Measurements from ENCODE around the gene GDPD5.

DNA sequence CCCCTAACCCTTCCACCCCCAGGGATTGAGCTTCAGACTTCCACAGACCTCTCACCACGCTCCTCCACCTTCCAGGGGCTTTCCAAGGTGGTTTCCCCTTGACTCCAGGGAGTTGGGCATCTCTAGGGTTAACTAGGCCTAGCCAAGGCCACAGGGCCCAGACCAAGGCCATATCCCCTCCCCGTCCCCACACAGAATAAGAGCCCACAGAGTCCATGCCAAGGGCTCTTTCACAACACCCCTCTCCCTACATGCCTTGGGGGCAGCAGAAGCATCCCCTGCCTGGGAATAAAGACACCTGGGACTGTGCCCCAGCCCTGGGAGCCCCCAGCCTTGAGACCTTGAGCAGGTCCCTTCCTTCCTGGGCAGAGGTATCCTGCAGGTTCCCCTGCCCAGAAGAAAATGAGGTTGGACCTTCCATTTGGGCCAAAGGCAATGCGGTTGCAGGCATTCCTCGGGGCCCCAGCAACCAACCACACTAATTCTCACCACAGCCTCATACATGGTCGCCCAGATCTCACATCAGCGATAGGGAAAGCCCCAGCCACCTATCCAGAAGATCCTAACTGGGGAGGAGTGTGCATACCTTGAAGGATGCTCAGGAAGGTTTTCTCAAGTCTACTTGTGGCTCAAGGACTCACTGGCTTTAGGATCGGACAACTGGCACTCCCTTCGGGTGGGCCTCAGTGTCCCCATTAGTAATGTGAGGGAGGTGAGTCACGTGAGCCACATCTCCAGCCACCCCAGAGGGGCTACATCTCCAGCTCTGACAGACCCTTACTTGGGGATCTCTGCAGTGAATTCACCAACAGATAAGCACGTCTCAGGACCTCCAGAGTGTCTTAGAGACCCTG lies 1.7 kb downstream of the GDPD5 start:
- TF ChIP-seq NPAS2 (CRISPR knock-in tag; IDR thresholded peaks at IDR 0.05; ENCODE audit: borderline replicate concordance): no peak
- TF ChIP-seq RCOR1 (IDR thresholded peaks at IDR 0.05; ENCODE audit: low read depth, low read length): no peak
- TF ChIP-seq, protein P1, sequence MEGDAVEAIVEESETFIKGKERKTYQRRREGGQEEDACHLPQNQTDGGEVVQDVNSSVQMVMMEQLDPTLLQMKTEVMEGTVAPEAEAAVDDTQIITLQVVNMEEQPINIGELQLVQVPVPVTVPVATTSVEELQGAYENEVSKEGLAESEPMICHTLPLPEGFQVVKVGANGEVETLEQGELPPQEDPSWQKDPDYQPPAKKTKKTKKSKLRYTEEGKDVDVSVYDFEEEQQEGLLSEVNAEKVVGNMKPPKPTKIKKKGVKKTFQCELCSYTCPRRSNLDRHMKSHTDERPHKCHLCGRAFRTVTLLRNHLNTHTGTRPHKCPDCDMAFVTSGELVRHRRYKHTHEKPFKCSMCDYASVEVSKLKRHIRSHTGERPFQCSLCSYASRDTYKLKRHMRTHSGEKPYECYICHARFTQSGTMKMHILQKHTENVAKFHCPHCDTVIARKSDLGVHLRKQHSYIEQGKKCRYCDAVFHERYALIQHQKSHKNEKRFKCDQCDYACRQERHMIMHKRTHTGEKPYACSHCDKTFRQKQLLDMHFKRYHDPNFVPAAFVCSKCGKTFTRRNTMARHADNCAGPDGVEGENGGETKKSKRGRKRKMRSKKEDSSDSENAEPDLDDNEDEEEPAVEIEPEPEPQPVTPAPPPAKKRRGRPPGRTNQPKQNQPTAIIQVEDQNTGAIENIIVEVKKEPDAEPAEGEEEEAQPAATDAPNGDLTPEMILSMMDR (IDR thresholded peaks at IDR 0.05): no peak
- TF ChIP-seq, protein P2, sequence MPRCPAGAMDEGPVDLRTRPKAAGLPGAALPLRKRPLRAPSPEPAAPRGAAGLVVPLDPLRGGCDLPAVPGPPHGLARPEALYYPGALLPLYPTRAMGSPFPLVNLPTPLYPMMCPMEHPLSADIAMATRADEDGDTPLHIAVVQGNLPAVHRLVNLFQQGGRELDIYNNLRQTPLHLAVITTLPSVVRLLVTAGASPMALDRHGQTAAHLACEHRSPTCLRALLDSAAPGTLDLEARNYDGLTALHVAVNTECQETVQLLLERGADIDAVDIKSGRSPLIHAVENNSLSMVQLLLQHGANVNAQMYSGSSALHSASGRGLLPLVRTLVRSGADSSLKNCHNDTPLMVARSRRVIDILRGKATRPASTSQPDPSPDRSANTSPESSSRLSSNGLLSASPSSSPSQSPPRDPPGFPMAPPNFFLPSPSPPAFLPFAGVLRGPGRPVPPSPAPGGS (IDR thresholded peaks at IDR 0.05): no peak
- TF ChIP-seq, protein P3, sequence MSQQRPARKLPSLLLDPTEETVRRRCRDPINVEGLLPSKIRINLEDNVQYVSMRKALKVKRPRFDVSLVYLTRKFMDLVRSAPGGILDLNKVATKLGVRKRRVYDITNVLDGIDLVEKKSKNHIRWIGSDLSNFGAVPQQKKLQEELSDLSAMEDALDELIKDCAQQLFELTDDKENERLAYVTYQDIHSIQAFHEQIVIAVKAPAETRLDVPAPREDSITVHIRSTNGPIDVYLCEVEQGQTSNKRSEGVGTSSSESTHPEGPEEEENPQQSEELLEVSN (IDR thresholded peaks at IDR 0.05; ENCODE audit: borderline replicate concordance, low read depth): no peak
- TF ChIP-seq ESRRA (IDR thresholded peaks at IDR 0.05; ENCODE audit: borderline replicate concordance, low read length): no peak
- TF ChIP-seq POLR2A (IDR thresholded peaks at IDR 0.05; ENCODE audit: low read length): no peak
